GM18951 (cell line): ENCODE results near the gene MCF2L2.

Experiments used
- POLR2A ChIP-seq: IDR thresholded peaks from 4 replicates; pipeline ENCODE4 v1.6.1; 2011; ENCODE audit warnings: mild to moderate bottlenecking; ENCODE audit not compliant: insufficient read length, insufficient read depth; ENCODE audit errors: extremely low read depth
- in situ Hi-C: fragments of 300-500 bp; cut with MboI; formaldehyde crosslinking; loops from one replicate; pipeline ENCODE4 v1.12.0; 2022; ENCODE audit warnings: low sequenced_read_pairs, mixed read lengths, inconsistent platforms; ENCODE audit not compliant: unreplicated experiment

Gene MCF2L2

GRCh38 chr3:183153210-183153950 is 275.0 kb downstream of the MCF2L2 start:
- in situ Hi-C loops = no loop called here
- TF ChIP-seq POLR2A = no peak

- in situ Hi-C loops = no loop called here
- TF ChIP-seq POLR2A = no peak
Measured at GRCh38 chr3:183151821-183152351, 276.5 kb downstream of the MCF2L2 start.

DNA sequence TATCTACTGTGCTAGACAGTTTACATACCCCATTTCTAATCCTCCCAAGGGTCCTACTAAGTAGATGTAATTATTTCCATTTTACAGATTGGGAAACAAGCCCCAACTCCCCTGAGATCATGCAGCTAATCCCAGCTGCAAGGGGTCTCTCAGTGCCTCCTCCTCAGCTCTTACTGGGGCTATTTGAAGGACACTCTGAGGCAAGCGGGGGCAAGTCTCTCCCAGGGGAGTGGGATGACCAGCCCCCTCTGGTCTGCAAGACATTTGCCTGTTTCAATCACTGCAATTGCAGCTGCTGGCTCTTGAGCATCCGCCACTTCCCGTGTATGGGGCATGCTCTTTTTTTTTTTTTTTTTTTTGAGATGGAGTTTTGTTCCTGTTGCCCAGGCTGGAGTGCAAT is 277.3 kb downstream of the MCF2L2 start:
- TF ChIP-seq POLR2A = no peak
- in situ Hi-C loops = no loop called here

GRCh38 chr3:183149915-183150750 is 278.3 kb downstream of the MCF2L2 start:
- no peak for TF ChIP-seq POLR2A
- in situ Hi-C loops = no loop called here

- TF ChIP-seq POLR2A = no peak
- in situ Hi-C loops = no loop called here
Measured at GRCh38 chr3:183148056-183148455, 280.4 kb downstream of the MCF2L2 start.

DNA sequence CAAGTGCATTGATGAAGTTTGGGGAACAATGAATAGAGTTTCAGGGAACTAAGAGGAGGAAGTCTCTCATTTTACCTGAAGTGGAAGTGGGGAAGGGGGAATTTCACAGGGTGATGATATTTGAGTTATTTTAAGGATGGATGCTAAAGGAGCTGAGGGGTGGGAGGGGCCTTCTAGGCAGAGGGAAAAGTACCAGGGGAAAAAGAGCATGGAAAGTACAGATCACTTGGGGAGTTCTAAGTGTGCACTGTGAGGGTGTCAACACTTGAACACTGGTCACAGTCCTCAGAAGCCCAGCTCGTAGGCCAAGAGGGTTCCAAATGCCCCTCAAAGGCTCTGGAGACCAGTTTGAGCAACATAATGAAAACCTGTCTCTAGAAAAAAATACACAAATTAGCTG is 284.1 kb downstream of the MCF2L2 start:
- no peak for TF ChIP-seq POLR2A
- in situ Hi-C loops = no loop called here

DNA sequence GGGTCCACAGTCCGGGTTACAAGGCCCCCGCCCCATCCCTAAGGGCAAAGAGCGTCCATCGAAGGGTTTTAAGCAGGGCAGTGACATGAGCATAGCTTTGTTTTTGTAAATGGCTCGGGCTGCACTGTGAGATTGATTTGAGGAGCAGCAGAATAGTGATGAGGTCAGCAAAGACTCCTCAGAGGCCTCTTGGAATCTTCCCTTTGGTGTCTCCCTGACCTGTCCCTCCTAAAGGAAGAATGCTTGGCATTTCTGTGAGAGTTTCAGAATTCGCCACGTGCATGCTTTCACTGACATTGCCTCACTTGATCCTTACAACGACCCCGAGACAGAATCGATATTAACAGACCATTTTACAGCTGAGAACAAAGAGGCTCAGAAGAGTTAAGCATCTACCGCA is 286.2 kb downstream of the MCF2L2 start:
- no peak for TF ChIP-seq POLR2A
- in situ Hi-C loops = no loop called here

DNA sequence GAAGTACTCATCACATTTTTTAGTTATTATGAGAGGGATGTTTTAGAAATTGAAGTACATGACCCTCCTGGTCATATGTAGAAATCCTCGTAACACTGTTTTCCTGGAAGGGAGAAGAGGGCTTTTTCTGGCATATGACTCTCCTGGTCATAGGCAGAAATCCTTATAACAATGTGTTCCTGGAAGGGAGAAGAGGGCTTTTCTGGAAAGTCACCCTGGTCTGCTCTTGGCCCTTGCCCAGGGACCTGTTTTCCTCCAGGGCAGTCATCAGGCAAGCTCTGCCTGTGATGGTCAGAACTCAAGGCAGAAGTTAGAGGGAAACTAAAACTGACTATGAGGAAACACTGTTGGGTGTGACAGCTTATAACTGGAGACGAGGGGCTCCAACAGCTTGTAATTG is 293.6 kb downstream of the MCF2L2 start:
- in situ Hi-C loops = no loop called here
- no peak for TF ChIP-seq POLR2A

- in situ Hi-C loops = no loop called here
- no peak for TF ChIP-seq POLR2A
Measured at GRCh38 chr3:183132409-183132808, 296.0 kb downstream of the MCF2L2 start.

DNA sequence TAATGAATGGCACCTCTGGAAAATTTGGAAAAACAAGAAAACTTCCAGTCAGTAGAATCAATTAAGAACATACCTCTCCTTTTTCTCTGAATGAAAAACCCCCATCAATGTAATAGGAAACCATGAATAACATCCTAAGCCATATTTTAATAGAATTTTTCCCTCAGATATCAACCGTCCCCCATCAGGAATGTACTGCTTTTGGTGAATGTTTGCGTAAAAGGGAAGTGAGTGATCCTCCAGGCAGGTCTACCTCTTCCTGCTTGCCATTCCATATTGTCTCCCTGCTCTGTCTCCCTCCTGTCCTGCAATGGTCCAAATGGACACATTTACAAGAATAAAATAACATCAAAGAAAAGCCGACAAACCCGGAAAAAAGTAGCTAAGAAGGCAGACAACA is 296.7 kb downstream of the MCF2L2 start:
- in situ Hi-C loops = no loop called here

DNA sequence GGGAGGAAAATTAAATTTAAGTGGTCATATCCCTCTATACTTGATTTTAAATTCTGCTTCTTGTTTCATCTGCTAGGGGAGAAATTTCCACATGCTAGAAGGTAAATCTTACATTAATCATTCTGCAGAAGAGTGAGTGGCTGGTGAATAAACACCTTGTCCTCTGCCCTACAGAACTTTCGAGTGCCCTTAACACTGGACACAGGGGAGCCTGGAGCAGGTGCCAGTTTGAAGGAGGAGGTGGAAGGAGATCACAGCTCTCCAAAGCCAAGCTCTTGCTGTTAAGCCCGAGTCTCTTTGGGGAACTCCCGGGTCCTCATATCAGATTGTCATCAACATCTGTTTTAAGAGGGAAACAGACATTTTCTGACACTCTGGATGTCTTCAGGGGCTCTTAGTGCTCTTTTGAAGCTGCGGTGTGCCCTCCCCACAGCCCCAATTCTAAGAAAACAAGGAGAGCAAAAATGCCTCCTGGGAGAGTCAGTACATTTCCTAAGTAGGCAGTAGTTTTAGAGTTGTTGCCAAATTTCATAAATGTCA is 297.2 kb downstream of the MCF2L2 start:
- in situ Hi-C loops = no loop called here
- no peak for TF ChIP-seq POLR2A

More for the DNA sequence above, 296.7 kb downstream of the MCF2L2 start:
- TF ChIP-seq POLR2A = no peak

DNA sequence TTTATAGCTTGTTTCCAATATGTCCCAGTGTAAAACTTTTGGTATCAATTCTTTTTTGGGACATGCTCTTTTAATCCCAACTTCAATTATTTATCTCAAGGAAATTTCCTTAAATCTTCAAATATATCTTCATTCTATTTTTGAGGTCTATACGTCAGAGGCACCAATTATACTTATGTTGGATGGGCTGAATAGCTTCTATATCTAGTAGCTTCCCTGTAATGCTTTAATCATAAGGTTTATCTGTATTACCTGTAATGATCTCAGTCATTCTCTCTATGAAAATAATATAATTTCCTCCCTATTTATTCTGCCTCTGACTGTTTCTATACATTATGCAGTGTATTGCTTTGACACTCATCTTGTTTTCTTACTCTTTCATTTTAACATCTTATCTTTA is 299.2 kb downstream of the MCF2L2 start:
- TF ChIP-seq POLR2A = no peak
- in situ Hi-C loops = loop anchor here (10.0 kb wide), 2 partner anchors 56 to 256 kb away; no protein-coding TSS in a partner anchor

DNA sequence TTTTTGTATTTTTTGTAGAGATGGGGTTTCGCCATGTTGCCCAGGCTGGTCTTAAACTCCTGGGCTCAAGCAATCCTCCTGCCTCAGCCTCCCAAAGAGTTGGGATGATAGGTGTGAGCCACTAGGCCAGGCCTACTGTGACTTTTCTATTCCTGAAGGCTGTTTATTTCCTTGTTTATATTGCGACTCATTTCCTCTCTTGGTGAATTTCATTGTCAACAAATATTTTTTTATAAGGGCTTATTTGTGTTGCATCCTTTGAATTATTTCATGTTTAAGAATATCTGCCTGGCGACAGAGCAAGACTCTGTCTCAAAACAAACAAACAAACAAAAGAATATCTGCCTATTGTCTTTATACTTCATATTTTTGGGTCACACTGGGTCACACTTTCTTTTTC is 299.7 kb downstream of the MCF2L2 start:
- TF ChIP-seq POLR2A = no peak
- in situ Hi-C loops = loop anchor here (10.0 kb wide), 2 partner anchors 56 to 256 kb away; no protein-coding TSS in a partner anchor
